Measurements from ENCODE around the gene DLD.
"Not testable (repeated sequence)": the region's sequence is repeated elsewhere in the genome, so short reads cannot be mapped to it uniquely, and the experiment has no call there.

The DLD gene

DNA sequence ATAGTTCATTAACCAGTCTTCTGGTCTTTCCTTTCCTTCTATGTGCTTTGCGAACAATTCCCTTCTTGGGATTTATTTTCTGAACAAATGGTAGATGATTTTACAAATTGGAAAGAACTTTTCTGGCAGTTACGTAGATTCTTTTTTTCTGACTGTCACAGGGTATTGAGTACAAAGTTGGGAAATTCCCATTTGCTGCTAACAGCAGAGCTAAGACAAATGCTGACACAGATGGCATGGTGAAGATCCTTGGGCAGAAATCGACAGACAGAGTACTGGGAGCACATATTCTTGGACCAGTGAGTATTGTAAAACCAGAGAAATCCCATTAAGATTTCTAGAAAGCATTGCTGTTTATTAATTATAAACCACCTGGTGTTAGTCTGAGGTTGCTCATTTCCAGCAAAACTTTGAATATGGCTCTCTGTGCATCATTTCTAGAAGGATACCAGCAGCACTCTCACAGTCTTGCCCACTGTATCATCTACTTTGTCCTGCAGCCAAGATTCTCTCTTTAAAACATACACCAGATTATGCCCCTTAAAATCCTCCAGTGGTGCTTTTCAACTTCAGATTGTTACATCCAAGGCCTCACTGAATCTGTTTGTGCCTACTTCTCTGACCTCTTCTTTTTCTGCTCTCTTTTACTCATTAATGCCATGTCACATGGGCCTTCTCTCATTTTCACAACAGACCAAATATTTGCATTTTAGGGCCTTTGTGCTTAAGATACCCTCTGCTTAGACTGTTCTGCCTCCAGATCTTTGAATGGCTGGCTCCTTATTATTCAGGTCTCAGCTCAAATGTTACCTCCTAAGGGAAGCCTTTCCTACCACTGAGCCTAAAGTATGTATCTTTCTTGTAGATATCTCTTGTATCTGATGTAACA lies 27.0 kb downstream of the DLD start:
- DNase-seq = no peak

DNA sequence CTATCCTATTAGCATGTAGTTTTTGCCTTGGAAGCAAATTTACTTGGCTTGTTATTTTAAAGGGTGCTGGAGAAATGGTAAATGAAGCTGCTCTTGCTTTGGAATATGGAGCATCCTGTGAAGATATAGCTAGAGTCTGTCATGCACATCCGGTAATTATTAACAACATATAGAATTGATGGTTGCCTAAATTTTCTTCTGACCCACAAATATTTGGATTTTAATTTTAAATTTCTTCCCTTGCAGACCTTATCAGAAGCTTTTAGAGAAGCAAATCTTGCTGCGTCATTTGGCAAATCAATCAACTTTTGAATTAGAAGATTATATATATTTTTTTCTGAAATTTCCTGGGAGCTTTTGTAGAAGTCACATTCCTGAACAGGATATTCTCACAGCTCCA lies 28.0 kb downstream of the DLD start:
- DNase-seq = no peak

DNA sequence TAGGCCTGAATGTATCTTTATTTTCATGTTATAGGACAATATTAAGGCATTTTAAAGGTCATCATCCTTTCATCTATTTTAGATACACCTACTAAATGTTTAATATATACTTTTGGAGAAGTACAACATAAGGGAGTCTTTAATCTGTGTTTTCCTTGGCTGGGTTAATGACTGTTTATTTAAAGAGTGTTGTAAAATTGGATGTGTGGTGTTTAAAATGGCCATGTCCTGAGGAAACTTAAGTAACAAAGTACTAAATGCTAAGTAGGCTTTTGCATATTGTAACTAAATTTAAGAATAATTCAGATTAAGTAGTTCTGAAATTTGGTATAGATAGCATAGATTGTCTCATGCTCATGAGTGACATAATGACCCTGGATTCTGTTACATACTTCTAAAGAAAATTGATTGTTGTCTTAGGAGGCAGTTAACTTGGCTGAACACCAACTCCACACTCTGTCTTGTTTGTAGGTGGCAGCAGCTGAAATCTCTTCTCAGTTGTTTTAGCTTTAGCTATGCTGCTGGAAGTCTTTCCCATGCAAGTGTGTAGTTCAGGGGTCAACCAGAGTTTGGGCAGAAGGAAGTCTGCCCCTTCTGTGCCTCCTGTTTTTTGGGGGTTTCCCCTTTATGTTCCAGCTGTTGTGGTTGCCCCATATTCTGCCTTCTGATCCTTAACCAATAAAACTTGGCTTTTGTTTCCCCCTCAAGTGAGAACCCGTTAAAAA lies 29.2 kb downstream of the DLD start:
- no peak for DNase-seq

DNA sequence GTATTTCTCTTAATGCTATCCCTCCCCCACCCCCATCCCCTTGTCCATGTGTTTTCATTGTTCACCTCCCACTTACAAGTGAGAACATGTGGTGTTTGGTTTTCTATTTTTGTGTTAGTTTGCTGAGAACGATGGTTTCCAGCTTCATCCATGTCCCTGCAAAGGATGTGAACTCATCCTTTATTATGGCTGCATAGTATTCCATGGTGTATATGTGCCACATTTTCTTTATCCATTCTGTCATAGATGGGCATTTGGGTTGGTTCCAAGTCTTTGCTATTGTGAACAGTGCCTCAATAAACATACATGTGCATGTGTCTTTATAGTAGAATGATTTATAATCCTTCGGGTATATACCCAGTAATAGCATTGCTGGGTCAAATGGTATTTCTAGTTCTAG lies 30.8 kb downstream of the DLD start:
- not testable (repeated sequence) for DNase-seq

DNA sequence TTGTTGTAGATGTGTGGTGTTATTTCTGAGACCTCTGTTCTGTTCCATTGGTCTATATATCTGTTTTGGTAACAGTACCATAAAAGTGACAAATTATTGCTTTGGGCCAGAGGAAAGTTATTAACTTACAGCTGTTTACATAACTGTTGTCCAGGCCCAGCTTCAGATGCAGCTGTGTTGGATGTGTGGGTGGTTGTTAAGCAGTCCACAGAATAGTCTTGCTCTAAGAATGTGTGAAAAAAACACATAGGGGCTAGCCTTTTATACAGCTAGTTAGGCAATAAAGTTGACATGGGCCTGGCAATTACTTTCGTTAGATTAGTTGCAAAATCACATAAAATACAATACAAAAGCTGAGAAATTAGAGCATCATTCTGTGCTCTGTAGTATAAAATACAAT lies 31.9 kb downstream of the DLD start:
- no peak for DNase-seq

DNA sequence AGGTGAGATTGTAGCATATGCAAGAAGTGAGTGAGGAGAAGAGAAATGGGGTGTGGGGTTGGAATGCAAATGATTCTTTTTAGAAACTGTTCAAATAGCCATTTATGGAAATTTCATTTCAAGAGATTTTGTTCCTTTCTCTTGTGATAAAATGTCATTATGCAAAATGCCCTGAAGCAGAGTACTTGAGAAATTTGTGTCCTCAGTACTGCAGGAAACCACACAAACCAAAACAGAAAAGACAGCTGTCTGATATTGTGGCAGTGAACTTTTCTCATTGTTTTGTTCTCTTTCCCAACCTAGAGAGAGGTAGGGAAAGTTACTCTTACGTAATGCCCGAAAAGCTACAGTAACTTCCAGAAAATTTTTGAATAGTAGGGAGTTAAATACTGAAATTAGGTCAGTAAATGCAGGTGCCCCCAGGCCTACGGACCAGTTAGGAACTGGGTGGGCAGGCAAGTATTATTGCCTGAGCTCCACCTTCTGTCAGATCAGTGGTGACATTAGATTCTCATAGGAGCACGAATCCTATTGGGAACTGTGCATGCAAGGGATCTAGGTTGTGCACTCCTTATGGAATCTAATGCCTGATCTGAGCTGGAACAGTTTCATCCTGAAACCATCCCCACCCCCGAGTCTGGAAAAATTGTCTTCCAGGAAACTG lies 34.0 kb downstream of the DLD start:
- no peak for DNase-seq

DNA sequence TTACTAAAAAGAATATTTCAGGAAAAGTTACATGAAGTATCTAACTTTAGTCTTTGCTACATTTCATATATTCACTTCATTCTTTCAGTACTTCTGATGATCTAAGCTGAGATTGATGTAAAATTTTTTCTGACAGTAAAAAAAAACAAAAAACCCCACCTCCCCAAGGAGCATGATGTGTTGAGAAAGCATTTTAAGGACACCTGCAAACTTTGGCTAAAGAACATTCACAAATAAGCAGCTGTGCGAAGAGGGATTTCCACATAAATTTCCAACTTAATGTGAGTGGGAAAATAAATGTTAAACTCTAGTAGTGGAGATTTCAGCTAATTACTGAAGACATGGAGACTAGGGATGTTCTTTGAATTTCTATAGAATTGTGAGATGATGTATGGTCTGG lies 35.5 kb downstream of the DLD start:
- DNase-seq = no peak

DNA sequence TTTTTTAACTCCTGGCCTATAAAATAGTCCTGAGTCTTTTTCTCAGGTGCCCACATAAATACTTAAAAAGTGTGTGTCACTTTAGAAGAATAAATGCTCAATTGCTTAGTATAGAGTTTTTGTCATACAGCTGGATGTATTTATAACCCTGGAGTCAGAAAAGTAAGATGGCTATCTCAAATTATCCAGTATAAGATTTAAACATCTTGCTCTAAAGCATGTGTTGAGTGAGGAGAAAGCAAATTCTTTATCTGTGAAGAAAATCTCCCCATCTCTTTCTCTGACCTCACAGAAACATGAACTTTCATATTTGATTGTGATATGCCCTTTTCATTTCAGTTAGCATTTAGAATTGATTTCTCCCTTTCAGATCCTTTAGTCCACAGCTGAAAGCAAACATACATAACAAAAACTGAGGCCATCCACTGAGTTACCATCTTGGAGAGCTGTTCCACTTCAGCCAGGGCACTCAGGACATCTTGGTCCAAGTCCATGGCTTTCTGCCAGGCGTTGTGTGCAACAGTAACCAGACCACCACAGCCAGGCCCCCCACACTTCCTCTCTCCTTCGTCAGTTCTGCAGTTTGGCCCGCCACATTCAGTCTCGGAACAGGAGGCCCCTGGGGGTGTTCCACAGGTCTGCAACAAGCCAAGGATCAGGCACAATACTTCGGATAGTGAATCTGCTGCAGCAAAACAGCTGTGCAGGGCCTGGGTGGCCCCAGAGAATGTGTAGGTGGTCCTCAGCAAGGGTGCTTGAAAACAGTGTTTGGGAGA lies 40.9 kb downstream of the DLD start:
- DNase-seq = no peak

DNA sequence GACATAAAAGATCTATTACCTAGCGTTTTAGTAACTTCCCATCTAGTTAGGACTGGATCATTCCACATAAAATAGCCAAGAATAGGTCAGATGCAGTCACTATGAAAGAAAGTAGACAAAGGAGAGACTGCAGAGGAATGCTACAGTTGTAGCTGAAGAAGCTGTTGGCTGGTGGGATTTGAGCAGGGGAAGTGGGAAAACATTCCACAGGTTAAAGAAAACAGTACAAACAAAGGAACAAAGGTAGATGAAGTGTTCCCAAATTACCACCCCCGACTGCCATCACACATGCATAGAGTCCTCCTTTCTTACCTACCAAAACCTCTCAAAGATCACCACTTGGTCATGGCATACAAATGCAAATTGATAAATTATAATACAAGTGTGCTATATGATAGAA lies 41.8 kb downstream of the DLD start:
- no peak for DNase-seq

DNA sequence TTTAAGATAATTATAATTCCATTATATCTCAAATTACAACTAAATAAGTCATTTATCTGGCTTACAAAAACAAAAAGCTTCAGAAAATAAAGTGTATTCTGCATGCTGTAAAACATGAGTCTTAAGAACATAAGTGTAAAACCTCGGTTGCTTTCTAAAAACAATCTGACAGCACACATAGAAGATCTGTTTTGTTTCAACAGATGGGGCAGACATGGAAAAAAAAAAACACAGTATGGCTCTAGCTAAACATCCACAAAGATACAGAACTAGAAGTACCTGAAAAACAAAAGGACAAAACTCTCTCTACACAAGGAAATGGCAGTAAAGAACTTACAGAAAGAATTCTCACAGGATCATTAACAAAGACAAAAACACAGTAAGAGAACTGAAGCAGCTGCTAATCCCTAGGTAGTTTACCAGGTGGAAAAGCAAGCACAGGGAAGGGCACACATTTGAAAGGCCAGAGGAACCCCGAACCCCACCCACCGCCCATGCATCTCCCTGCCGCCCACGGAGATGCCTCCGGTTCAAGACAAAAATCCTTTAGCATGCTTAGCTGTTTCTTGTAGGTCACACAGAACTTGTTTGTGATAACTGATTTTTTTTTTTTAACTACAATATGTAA lies 42.5 kb downstream of the DLD start:
- no peak for DNase-seq

DNA sequence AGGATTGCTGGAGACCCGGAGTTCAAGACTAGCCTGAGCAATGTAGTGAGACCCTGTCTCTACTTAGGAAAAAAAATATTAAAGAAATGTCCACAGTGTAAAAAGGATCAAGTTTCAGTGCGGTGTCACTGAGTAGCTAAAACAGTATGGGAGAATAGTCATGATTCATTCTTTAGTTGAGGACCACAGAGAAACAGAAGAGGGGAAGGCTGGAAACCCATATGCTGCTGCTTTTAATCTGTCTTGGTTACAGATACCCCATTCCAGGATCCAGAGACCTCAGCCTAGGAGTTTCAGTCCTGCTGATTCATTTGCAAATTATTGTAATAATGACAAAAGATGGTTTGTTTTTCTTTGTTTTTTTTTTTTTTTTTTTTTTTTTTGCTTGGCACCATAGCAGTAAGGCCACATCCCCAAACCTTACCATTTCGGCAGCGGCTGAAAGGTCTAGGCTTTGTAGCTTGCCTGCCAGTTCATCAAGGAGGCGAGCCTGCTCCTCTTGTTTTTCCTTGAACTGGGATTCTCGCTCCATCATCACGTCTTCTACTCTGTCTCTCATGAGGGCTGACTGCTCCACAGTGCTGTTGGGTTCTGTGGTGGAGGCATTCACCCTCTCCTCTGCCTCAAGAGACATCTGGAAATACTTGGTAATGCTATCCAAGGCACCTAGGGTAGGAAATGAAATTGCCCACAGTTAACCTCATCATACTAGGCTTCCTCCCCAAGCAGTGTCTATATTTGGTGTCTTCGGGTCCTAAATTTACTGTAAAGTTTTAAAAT lies 44.2 kb downstream of the DLD start:
- peak; percentile 49 for DNase-seq

DNA sequence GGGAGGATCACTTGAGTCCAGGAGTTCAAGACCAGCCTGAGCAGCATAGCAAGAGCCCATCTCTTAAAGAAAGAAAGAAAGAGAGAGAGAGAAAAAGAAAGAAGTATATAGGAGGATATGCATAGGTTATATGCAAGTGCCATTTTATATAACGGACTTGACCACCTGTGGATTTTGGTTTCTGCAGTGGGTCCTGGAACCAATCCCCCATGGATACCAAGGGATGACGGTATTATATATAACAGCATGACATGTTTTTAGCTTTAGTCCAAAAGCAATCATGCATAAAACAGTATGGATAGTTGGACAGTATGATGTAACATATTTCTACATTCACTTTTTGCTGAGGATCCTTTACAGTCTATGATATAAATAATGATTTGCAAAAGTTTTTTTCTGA lies 45.3 kb downstream of the DLD start:
- no peak for DNase-seq

DNA sequence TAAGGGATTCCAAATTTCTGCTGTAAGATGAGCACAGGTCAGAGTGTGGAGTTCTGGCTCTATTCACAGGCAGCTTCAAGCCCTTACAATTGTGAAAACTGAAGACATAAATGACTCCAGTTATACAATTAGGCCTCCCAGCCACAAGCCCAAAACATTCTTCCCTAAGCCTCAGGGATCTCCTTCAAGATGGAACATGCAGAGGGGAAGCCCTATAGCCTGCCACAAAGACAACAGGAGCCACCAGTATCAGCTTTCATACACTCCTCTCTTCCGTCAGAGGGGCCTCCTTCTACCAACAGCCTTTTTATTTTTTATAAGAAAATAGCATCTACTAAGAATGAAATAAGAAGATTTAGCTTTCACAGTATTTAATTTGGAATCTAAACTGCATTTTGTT lies 46.5 kb downstream of the DLD start:
- DNase-seq = no peak

DNA sequence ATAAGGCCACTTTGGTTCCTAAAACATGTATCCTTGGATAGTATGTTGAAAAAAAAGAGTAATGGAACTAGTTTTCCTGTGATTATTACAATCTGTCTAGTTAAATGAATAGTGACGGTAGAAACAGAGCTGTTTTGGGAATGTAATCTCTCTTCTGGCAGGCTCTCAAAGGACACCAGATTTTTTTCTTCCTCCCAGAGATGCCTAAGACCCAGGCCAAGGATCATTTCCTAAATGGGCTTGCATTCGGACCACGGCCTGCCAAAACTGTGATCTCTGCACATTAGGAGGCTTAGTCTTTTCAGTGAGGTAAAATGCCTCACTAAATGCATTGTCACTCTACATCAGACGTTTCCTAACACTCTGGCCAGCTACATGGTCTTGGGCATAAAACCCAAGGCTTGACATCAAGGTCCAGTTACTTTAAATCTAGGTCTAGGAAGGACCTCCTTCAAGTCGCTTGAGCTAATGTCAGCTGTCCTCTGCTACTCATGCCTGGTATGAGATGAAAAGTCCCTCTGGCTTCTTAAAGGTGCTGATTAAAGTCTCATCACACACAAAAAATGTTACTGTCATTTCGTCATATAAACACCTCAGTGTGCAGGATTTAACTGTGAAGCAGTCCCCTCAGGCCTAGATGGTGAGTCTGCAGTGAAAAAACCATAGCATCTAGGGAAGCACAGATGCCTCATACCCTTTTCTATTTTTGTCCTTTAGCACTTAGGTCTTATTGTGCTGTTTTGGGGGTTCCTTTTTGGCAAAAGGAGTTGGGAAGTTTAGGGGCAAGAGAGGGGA lies 47.7 kb downstream of the DLD start:
- no peak for DNase-seq

DNA sequence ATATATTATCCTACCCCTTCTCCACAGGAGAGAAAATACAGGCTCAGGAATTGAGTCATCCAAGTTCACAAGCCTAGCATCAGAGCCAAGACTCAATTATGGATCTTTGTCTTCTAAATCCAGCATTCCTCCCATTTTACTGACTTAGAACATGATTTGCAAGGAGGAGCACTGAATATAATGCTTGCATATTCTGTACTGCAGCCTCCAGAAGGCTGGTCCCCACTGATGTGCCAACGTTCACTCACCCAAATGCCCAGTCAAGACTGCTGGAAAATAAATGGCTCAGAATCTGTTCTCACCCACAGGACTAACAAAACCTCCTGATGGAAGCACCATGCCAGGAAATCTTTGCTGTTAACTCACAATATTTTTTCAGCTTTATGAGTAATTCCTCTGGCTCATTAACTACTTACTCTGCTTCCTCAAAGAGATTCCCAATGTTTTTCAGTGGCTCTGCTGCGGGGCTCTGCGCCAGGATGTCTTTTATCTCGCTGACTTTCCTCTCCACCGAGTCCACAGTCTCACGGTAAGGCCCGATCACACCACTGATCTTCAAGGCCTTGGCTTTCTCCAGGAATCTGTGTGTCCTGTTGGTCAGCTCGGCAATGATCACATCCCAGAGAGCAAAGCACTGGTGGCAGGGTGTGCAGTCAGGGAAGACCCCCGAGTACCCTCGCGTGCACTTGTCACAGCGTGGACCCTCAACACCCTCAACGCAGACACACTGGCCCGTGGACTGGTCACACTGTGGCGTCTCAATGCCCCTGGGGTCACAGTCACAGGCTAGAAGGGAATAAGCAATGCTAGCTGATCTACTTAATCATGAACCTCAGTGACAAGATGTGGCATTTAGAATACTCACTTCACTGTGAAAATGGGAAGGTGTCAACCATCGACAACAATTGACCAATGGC lies 48.8 kb downstream of the DLD start:
- peak; percentile 65 for DNase-seq

DNA sequence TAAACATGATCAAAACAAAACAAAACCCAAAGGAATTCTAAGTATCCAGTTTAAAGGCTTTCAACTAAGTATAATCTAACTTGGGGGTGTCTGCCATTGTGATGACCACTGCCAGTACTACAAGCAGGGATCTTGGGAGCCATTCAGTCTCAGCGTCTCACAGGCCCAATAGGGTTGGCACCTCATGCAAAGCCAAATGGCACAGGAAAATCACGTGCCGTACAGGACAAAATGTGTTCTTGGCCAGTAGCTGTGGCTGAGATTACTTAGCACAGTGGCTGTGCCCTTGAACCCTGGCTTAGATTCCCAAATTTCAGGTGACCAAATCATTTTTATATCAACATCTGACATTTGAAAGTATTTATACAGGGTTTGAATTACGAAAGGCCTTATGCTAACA lies 50.0 kb downstream of the DLD start:
- no peak for DNase-seq

DNA sequence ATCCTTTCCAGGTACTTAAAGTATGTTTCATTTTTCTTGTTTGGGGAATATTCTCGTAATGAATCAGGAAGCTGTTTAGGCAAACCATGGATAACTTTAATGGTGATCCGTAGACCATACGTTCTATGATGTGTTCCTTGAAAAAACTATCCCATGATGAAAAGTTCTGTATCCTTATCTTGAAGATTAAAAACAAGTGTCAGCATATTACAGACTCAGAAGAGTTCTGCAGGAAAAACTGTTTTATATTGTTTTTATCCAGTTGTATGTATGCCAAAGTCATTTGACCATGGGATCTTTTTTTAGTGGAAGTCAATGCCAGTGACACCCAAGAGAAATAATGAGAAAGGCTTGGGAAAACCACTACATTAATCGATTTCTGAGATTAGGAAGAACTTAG lies 52.0 kb downstream of the DLD start:
- no peak for DNase-seq

DNA sequence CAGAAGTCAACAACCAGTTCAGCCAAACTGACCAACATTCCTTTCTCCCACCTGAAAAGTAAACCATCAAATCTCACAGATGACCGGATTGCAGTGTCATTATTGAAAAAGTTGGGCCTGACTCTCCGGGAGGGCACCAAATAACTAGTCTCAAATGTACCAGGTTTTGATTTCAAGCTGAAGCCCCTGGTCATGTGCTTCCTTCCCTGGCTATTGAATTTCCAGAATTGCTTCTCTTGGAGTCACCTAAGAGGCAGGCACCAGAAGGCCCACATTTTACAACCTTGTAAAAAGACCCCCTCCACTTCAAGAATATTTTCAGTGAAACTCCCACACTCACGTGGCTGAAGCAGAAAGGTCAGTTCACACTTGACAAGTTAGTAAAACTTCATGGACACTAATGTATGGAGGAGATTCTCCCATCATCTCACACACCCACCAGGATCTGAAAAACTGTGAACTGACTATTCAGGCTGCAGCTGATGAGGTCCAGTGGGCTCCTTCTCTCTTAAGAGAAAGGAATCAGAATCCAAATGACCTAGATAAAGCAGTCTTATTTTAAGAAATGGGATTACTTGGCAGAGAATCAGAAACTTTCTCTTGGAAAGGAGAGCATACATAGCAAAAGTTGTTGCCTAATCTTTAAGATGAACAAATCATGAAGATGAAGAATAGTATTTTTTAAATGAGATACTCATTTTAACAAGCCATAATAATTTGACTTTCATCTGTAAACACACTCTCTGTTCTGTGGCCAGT lies 53.6 kb downstream of the DLD start:
- no peak for DNase-seq

DNA sequence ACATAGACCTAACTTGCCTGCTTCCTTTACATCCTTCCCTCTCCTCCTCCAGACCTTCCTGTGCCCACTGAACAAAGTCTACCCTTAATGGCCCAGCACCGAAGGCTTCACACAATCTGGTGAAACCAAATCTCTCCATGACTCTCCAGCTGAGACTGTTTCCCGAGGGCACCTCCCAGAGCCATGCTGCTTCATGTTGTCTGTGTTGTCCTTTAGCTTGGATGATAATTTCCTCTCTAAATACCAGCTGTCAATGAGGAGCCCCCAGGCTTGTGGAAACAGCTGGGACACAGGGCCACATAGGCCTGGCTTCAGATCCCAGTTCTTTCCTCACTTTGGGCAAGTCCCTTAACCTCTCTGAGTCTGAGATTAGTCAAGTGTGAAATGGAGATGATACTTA lies 54.3 kb downstream of the DLD start:
- no peak for DNase-seq
